H9 (cell line): ENCODE results near the gene GSN. TPM values are rescaled to one million over a fixed set of nuclear protein-coding genes. Genes with fewer than 3 reads are reported as not detected.
A peak's percentile ranks its signal among the peaks of the same experiment; 100 is the strongest.

Experiments
- DNase-seq: peaks from one replicate; pipeline ENCODE4 v3.0.0-alpha.2; 2017
- H2AFZ ChIP-seq: one replicate; pipeline ENCODE4 v1.6.1; 2013; ENCODE audit warnings: mild to moderate bottlenecking, low read length, control low read depth, moderate library complexity
- H2AK5ac ChIP-seq: 2 replicates; pipeline ENCODE4 v1.6.1; 2013; ENCODE audit warnings: low read length, control low read depth, mixed read lengths; ENCODE audit not compliant: insufficient read length
- H2BK120ac ChIP-seq: one replicate; pipeline ENCODE4 v1.6.1; 2013; ENCODE audit warnings: low read depth, mild to moderate bottlenecking, low read length, control low read depth, inconsistent platforms; ENCODE audit not compliant: poor library complexity, severe bottlenecking
- H2BK12ac ChIP-seq: 2 replicates; pipeline ENCODE4 v1.6.1; 2013; ENCODE audit warnings: low read length, control low read depth, mixed read lengths, low read depth; ENCODE audit not compliant: insufficient read length
- H2BK15ac ChIP-seq: 2 replicates; pipeline ENCODE4 v1.6.1; 2013; ENCODE audit warnings: low read depth, low read length, control low read depth
- H2BK20ac ChIP-seq: one replicate; pipeline ENCODE4 v1.6.1; 2013; ENCODE audit warnings: low read depth, mild to moderate bottlenecking, low read length, control low read depth, inconsistent platforms; ENCODE audit not compliant: poor library complexity, severe bottlenecking
- H2BK5ac ChIP-seq: 2 replicates; pipeline ENCODE4 v1.6.1; 2013; ENCODE audit warnings: low read length, control low read depth, mixed read lengths; ENCODE audit not compliant: insufficient read length
- H3K14ac ChIP-seq: 2 replicates; pipeline ENCODE4 v1.6.1; 2013; ENCODE audit warnings: low read length, control low read depth; ENCODE audit not compliant: insufficient read depth
- H3K18ac ChIP-seq: 2 replicates; pipeline ENCODE4 v1.6.1; 2013; ENCODE audit warnings: low read depth, mild to moderate bottlenecking, mixed read lengths, low read length, control low read depth; ENCODE audit not compliant: insufficient read length
- H3K23ac ChIP-seq: 2 replicates; pipeline ENCODE4 v1.6.1; 2013; ENCODE audit warnings: low read length, control low read depth, mixed read lengths, low read depth; ENCODE audit not compliant: insufficient read length
- H3K23me2 ChIP-seq: 2 replicates; pipeline ENCODE4 v1.6.1; 2013; ENCODE audit warnings: low read depth, mild to moderate bottlenecking, mixed read lengths, low read length, control low read depth; ENCODE audit not compliant: insufficient read length, poor library complexity, severe bottlenecking
- H3K27ac ChIP-seq: 2 replicates; pipeline ENCODE4 v1.5.1; 2013; ENCODE audit warnings: low read length, control low read depth, mixed read lengths, low read depth; ENCODE audit not compliant: insufficient read length
- H3K27me3 ChIP-seq: 2 replicates; pipeline ENCODE4 v1.6.1; 2013; ENCODE audit warnings: low read length, control low read depth, inconsistent platforms; ENCODE audit not compliant: insufficient read depth
- H3K4ac ChIP-seq: 2 replicates; pipeline ENCODE4 v1.6.1; 2013; ENCODE audit warnings: low read depth, mild to moderate bottlenecking, control low read depth, inconsistent platforms, low read length, moderate library complexity
- H3K4me1 ChIP-seq: 2 replicates; pipeline ENCODE4 v1.6.1; 2013; ENCODE audit warnings: low read length, control low read depth, inconsistent platforms; ENCODE audit not compliant: insufficient read depth
- H3K4me2 ChIP-seq: 2 replicates; pipeline ENCODE4 v1.6.1; 2013; ENCODE audit warnings: low read length, control low read depth, mixed read lengths; ENCODE audit not compliant: insufficient read length, insufficient read depth
- H3K56ac ChIP-seq: 2 replicates; pipeline ENCODE4 v1.6.1; 2013; ENCODE audit warnings: low read depth, mild to moderate bottlenecking, mixed read lengths, low read length, control low read depth; ENCODE audit not compliant: insufficient read length
- H3K79me1 ChIP-seq: 2 replicates; pipeline ENCODE4 v1.6.1; 2013; ENCODE audit warnings: low read depth, mild to moderate bottlenecking, moderate library complexity, low read length, control low read depth, inconsistent platforms; ENCODE audit not compliant: insufficient read depth, poor library complexity, severe bottlenecking
- H3K79me2 ChIP-seq: 2 replicates; pipeline ENCODE4 v1.6.1; 2013; ENCODE audit warnings: low read length, control low read depth, inconsistent platforms; ENCODE audit not compliant: insufficient read depth
- H3K9ac ChIP-seq: 2 replicates; pipeline ENCODE4 v1.6.1; 2013; ENCODE audit warnings: low read length, control low read depth, mixed read lengths; ENCODE audit not compliant: insufficient read length; ENCODE audit errors: extremely low read depth
- H3K9me3 ChIP-seq: one replicate; pipeline ENCODE4 v1.6.1; 2013; ENCODE audit warnings: low read depth, low read length, inconsistent platforms; ENCODE audit not compliant: control insufficient read depth
- H3T11ph ChIP-seq: one replicate; pipeline ENCODE4 v1.6.1; 2013; ENCODE audit warnings: mild to moderate bottlenecking, low read length, control low read depth, inconsistent platforms
- H4K20me1 ChIP-seq: one replicate; pipeline ENCODE4 v1.6.1; 2013; ENCODE audit not compliant: control insufficient read depth, insufficient read length, insufficient read depth
- H4K5ac ChIP-seq: 2 replicates; pipeline ENCODE4 v1.6.1; 2013; ENCODE audit warnings: low read depth, mild to moderate bottlenecking, mixed read lengths, low read length, control low read depth; ENCODE audit not compliant: insufficient read length
- H4K8ac ChIP-seq: replicated peaks from 2 replicates; pipeline ENCODE4 v1.6.1; 2013; ENCODE audit warnings: low read length, control low read depth, mixed read lengths, low read depth; ENCODE audit not compliant: insufficient read length
- H4K91ac ChIP-seq: 2 replicates; pipeline ENCODE4 v1.6.1; 2013; ENCODE audit warnings: low read depth, mild to moderate bottlenecking, moderate library complexity, mixed read lengths, low read length, control low read depth; ENCODE audit not compliant: insufficient read length
- H3K27ac Mint-ChIP-seq, 3 experiments: 2 replicates in 2 of 3; 3 replicates in 1 of 3; pipeline ENCODE4 v1.8.0; 2020 to 2021; ENCODE audit warnings: mixed read lengths in 3 of 3, mild to moderate bottlenecking in 1 of 3, moderate library complexity in 1 of 3
- H3K27me3 Mint-ChIP-seq: 2 replicates; pipeline ENCODE4 v1.8.0; 2021; ENCODE audit warnings: low read depth, mild to moderate bottlenecking, moderate library complexity, mixed read lengths
- H3K36me3 Mint-ChIP-seq, 3 experiments: 2 replicates in 2 of 3; 3 replicates in 1 of 3; pipeline ENCODE4 v1.8.0; 2020 to 2021; ENCODE audit warnings: low read depth in 3 of 3, mixed read lengths in 3 of 3; ENCODE audit not compliant: insufficient read depth in 1 of 3
- H3K4me1 Mint-ChIP-seq, 2 experiments: 2 replicates each; pipeline ENCODE4 v1.8.0; 2020; ENCODE audit warnings: mixed read lengths in 2 of 2
- H3K4me3 Mint-ChIP-seq, 2 experiments: 2 replicates in 1 of 2; 3 replicates in 1 of 2; pipeline ENCODE4 v1.8.0; 2020 to 2021; ENCODE audit warnings: mild to moderate bottlenecking in 2 of 2, mixed read lengths in 2 of 2, moderate library complexity in 1 of 2
- H3K9me3 Mint-ChIP-seq, 2 experiments: 2 replicates in 1 of 2; 3 replicates in 1 of 2; pipeline ENCODE4 v1.8.0; 2020; ENCODE audit warnings: mild to moderate bottlenecking in 2 of 2, mixed read lengths in 2 of 2, moderate library complexity in 1 of 2
- WGBS: extraction: QIAGEN DNeasy Blood & Tissue Kit; methylation state at CpG from one replicate; pipeline ENCODE4 v1.1.7; 2013; ENCODE audit warnings: missing lambda C conversion rate, low lambda C conversion rate, mixed read lengths; ENCODE audit not compliant: insufficient read length; ENCODE audit errors: extremely low coverage; 5-methylcytosine and 5-hydroxymethylcytosine counted together
- total RNA-seq: library from RNA; stranded (reverse); gene quantifications from 2 replicates; pipeline ENCODE4 v1.2.1, GENCODE V29; 2021
- TF ChIP-seq, protein P1 (sequence below): fragments of 200-600 bp; sonication (generic); conservative IDR thresholded peaks from 3 replicates; pipeline ENCODE4 v1.8.0; 2021; ENCODE audit warnings: antibody characterized with exemption, mild to moderate bottlenecking

GSN gene
- total RNA-seq, 1 experiment from 2014 or later: 14.9 TPM

DNA sequence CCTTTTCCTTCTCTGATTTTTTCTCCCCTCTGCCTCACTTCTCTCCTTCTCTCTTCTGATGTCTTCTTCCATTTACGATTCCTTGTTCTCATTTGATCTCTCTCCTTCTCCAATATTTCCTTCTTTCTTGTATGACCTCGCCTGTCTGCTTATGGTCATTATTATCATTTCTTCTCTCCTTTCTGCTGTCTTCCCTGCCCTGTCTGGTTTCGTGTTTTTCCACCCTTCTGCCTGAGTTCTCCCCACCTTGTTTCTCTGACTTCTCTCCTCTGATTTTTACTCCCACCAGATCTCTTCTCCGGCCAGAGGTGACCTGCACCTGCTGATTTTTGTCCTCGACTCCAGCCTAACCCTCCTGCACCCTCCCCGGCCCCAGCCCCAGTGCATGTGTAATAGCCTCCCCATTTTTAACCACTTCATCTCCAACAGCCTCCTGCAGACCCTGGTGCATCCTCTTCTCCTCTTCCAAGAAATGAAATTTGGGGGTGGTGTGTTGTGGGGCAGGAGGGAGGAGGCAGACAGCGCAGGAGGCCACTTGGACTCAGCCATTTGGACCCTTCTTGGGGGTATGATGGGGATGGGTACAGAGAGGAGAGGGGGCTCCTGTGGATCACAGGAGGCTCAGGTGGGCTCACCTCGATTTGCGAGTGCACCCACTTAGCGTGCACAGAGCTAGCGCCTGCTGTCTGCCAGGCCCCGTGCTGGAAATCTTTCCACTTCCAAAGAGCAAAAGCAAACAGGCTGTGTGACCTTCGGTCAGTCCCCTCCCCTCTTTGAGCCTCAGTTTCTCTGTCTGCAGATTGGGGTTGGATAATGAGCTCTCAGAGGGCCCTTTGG, 32.5 kb downstream of the GSN start:
- no peak overlapping the region for H3K27ac Mint-ChIP-seq

More for the DNA sequence above, 32.5 kb downstream of the GSN start:
- Histone ChIP-seq H3K14ac (no peak overlapping the region), H2AK5ac (no peak overlapping the region), H3K27ac (no peak overlapping the region), H3T11ph (no peak overlapping the region), H3K56ac (no peak overlapping the region), H3K23ac (no peak overlapping the region), H3K4me2 (peak overlapping the region; percentile 70), H2AFZ (no peak overlapping the region), H2BK120ac (no peak overlapping the region), H4K5ac (no peak overlapping the region), H3K23me2 (peaks cover 4% of the 10 kb centered on the region), H4K91ac (no peak overlapping the region), H2BK20ac (no peak overlapping the region), H3K79me2 (no peaks in the 10 kb centered on the region), H3K9me3 (no peaks in the 10 kb centered on the region), H4K8ac (no peak overlapping the region), H3K18ac (no peak overlapping the region), H2BK15ac (no peak overlapping the region), H3K4ac (no peak overlapping the region), H2BK5ac (no peak overlapping the region), H2BK12ac (no peak overlapping the region), H3K79me1 (no peaks in the 10 kb centered on the region), H4K20me1 (no peaks in the 10 kb centered on the region), H3K27me3 (peaks cover 14% of the 10 kb centered on the region; the same call in 1 of the 2 replicates), H3K4me1 (peaks cover 6% of the 10 kb centered on the region; the same call in 1 of the 2 replicates), H3K9ac (no peak overlapping the region)
- WGBS: no CpG with 5 or more reads among the region's 13 CpGs
- H3K4me1 Mint-ChIP-seq: peaks cover 18 to 29% of the 10 kb centered on the region in 2 experiments
- TF ChIP-seq, protein P1, sequence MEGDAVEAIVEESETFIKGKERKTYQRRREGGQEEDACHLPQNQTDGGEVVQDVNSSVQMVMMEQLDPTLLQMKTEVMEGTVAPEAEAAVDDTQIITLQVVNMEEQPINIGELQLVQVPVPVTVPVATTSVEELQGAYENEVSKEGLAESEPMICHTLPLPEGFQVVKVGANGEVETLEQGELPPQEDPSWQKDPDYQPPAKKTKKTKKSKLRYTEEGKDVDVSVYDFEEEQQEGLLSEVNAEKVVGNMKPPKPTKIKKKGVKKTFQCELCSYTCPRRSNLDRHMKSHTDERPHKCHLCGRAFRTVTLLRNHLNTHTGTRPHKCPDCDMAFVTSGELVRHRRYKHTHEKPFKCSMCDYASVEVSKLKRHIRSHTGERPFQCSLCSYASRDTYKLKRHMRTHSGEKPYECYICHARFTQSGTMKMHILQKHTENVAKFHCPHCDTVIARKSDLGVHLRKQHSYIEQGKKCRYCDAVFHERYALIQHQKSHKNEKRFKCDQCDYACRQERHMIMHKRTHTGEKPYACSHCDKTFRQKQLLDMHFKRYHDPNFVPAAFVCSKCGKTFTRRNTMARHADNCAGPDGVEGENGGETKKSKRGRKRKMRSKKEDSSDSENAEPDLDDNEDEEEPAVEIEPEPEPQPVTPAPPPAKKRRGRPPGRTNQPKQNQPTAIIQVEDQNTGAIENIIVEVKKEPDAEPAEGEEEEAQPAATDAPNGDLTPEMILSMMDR: no peak
- no peak for DNase-seq
- no peaks in the 10 kb centered on the region; a peak in 1 of 5 replicates for H3K9me3 Mint-ChIP-seq
- H3K4me3 Mint-ChIP-seq: peak overlapping the region; percentile 68 to 75
- peaks cover 0 to 3% (median 0%) of the 10 kb centered on the region in 3 experiments; a peak in 1 of 7 replicates for H3K36me3 Mint-ChIP-seq
- H3K27me3 Mint-ChIP-seq: peaks cover 93% of the 10 kb centered on the region
